ENCODE measurements around the gene FARP2. TPM values are rescaled to one million over a fixed set of nuclear protein-coding genes. Genes with fewer than 3 reads are reported as not detected.

FARP2 gene
- total and polyA plus RNA-seq, 2 of the 13 experiments (the other 11 are each of a cell fraction or from before 2014, with no cell fraction given), result 28.0 to 45.4 TPM

DNA sequence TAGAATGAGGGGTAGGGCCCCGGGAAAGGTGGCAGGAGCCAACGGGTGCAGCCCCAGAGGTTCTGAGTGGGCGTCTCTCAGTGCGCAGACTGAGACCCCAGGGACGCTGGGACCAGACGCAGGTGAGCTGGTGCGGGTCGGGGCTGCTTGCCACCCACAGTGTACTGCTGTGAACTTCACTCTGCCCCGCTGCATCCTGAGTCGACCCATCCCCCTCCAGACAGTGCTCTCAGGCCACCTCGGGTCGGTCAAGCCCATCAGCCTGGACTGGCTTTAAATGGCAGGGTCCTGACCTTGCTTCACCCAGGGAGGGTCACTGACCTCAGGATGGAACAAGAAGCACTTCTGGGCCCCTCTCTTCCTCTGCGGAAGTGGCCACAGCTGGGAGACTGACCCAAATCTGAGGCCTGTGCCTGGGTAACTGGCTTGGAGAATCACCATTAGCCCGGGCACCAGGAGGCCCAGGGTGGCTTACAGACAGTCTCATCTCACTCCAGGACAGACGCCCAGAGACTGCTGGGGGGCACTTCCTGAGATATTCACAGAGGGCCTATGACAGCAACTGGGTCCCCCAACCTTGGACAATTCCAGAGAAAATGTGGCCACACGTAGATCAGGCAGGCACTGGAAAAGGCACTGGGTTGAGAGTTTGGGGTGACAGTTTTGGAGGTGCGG, 178.8 kb downstream of the FARP2 start (continued):
- TF ChIP-seq MEF2D (CRISPR knock-in tag; IDR thresholded peaks at IDR 0.05) (peak; percentile 77; the same call in 1 of the 2 replicates), NR2F6 (IDR thresholded peaks at IDR 0.05) (peak; percentile 86), NR2F6 (CRISPR knock-in tag; IDR thresholded peaks at IDR 0.05) (peak; percentile 90), PREB (CRISPR knock-in tag; IDR thresholded peaks at IDR 0.05) (no peak), REPIN1 (CRISPR knock-in tag; IDR thresholded peaks at IDR 0.05; ENCODE audit: borderline replicate concordance, low read depth) (peak; percentile 54; the same call in 1 of the 2 replicates), EED (CRISPR knock-in tag; IDR thresholded peaks at IDR 0.05) (no peak), HNRNPL (IDR thresholded peaks at IDR 0.05; ENCODE audit: low read depth, low read length) (peak; percentile 49; the same call in 1 of the 2 replicates), SRF (IDR thresholded peaks at IDR 0.05; ENCODE audit: low read depth, low read length) (0 out of 2 replicates have a peak, but pooled peaks have one; percentile 10), ZNF367 (CRISPR knock-in tag; IDR thresholded peaks at IDR 0.05; ENCODE audit: borderline replicate concordance) (no peak), SMAD3 (CRISPR knock-in tag; IDR thresholded peaks at IDR 0.05) (no peak), ZBTB14 (CRISPR knock-in tag; IDR thresholded peaks at IDR 0.05) (no peak), HOXA3 (CRISPR knock-in tag; IDR thresholded peaks at IDR 0.05) (peak; percentile 60; the same call in 1 of the 2 replicates), U2AF1 (optimal IDR thresholded peaks at IDR 0.05; ENCODE audit: low read depth, low read length) (no peak), THRA (CRISPR knock-in tag; IDR thresholded peaks at IDR 0.05; ENCODE audit: borderline replicate concordance) (peak; percentile 94), ZNF263 (CRISPR knock-in tag; IDR thresholded peaks at IDR 0.05) (no peak), HNRNPK (IDR thresholded peaks at IDR 0.05; ENCODE audit: low read depth, low read length, poor library complexity, severe bottlenecking) (no peak), KMT2A (CRISPR knock-in tag; IDR thresholded peaks at IDR 0.05) (0 out of 2 replicates have a peak, but pooled peaks have one; percentile 31), FOXM1 (CRISPR knock-in tag; IDR thresholded peaks at IDR 0.05) (no peak), ZBTB7A (CRISPR knock-in tag; IDR thresholded peaks at IDR 0.05) (peak; percentile 87)
- TF ChIP-seq, protein P1, sequence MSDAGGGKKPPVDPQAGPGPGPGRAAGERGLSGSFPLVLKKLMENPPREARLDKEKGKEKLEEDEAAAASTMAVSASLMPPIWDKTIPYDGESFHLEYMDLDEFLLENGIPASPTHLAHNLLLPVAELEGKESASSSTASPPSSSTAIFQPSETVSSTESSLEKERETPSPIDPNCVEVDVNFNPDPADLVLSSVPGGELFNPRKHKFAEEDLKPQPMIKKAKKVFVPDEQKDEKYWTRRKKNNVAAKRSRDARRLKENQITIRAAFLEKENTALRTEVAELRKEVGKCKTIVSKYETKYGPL (CRISPR knock-in tag; IDR thresholded peaks at IDR 0.05), result no peak
- TF ChIP-seq, protein P2, sequence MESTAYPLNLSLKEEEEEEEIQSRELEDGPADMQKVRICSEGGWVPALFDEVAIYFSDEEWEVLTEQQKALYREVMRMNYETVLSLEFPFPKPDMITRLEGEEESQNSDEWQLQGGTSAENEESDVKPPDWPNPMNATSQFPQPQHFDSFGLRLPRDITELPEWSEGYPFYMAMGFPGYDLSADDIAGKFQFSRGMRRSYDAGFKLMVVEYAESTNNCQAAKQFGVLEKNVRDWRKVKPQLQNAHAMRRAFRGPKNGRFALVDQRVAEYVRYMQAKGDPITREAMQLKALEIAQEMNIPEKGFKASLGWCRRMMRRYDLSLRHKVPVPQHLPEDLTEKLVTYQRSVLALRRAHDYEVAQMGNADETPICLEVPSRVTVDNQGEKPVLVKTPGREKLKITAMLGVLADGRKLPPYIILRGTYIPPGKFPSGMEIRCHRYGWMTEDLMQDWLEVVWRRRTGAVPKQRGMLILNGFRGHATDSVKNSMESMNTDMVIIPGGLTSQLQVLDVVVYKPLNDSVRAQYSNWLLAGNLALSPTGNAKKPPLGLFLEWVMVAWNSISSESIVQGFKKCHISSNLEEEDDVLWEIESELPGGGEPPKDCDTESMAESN (CRISPR knock-in tag; conservative IDR thresholded peaks at IDR 0.05), result no peak
- TF ChIP-seq, protein P3, sequence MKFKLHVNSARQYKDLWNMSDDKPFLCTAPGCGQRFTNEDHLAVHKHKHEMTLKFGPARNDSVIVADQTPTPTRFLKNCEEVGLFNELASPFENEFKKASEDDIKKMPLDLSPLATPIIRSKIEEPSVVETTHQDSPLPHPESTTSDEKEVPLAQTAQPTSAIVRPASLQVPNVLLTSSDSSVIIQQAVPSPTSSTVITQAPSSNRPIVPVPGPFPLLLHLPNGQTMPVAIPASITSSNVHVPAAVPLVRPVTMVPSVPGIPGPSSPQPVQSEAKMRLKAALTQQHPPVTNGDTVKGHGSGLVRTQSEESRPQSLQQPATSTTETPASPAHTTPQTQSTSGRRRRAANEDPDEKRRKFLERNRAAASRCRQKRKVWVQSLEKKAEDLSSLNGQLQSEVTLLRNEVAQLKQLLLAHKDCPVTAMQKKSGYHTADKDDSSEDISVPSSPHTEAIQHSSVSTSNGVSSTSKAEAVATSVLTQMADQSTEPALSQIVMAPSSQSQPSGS (CRISPR knock-in tag; IDR thresholded peaks at IDR 0.05), result 0 out of 2 replicates have a peak, but pooled peaks have one; percentile 33

Measured in HepG2 (cell line).